Effector memory CD8-positive, alpha-beta T cell (primary cell): ENCODE results near the gene XPO1.
"Not testable (repeated sequence)": the region's sequence is repeated elsewhere in the genome, so short reads cannot be mapped to it uniquely, and the experiment has no call there.

Experiments
- ATAC-seq: fragments of 150-1000 bp; cut with Tn5 transposase; replicated peaks from 2 replicates; pipeline ENCODE4 v1.10.0; 2021; ENCODE audit warnings: mild to moderate bottlenecking, moderate library complexity
- DNase-seq, 3 experiments: peaks; one replicate each; pipeline ENCODE4 v3.0.0; 2021
- H3K27ac Mint-ChIP-seq, 2 donors: one replicate each; pipeline ENCODE4 v1.8.0; 2022; ENCODE audit warnings: mild to moderate bottlenecking in 2 of 2, mixed read lengths in 2 of 2, moderate library complexity in 2 of 2
- H3K27me3 Mint-ChIP-seq, 2 donors: one replicate each; pipeline ENCODE4 v1.8.0; 2022; ENCODE audit warnings: mixed read lengths in 2 of 2
- H3K36me3 Mint-ChIP-seq: one replicate; pipeline ENCODE4 v1.8.0; 2022; ENCODE audit warnings: mild to moderate bottlenecking, moderate library complexity, mixed read lengths; ENCODE audit not compliant: insufficient read depth
- H3K4me1 Mint-ChIP-seq, 2 donors: one replicate each; pipeline ENCODE4 v1.8.0; 2022; ENCODE audit warnings: low read depth in 2 of 2, mixed read lengths in 2 of 2
- H3K4me3 Mint-ChIP-seq, 2 donors: one replicate each; pipeline ENCODE4 v1.8.0; 2022; ENCODE audit warnings: mild to moderate bottlenecking in 2 of 2, mixed read lengths in 2 of 2, moderate library complexity in 2 of 2
- H3K9me3 Mint-ChIP-seq, 2 donors: one replicate each; pipeline ENCODE4 v1.8.0; 2022; ENCODE audit warnings: mixed read lengths in 2 of 2

XPO1 gene

DNA sequence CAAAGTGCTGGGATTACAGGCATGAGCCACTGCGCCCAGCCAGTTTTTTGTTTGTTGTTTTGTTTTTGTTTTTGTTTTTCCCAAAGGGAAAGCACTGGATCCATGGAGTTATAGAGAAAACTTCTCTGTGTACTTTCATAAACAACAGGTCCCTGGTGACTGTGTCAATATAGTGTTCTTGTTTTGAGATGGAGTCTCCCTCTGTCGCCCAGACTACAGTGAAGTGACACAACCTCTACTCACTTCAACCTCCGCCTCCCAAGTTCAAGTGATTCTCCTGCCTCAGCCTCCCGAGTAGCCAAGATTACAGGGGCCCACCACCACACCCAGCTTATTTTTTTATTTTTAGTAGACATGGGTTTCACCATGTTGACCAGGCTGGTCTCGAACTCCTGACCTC lies 83.8 kb downstream of the XPO1 start:
- ATAC-seq: no peak
- Mint-ChIP-seq H3K27ac (peak overlapping the region; percentile 35 to 44), H3K4me3 (peak overlapping the region in 1 of 2 donors; percentile 18), H3K27me3 (no peaks in the 10 kb centered on the region), H3K9me3 (no peaks in the 10 kb centered on the region), H3K36me3 (peaks cover 28% of the 10 kb centered on the region), H3K4me1 (peaks cover 42 to 67% of the 10 kb centered on the region in 2 donors)
- no peak for DNase-seq

GRCh38 chr2:61452392-61452791 lies 85.8 kb downstream of the XPO1 start:
- no peak for DNase-seq
- no peaks in the 10 kb centered on the region for H3K27me3 Mint-ChIP-seq
- peaks cover 22% of the 10 kb centered on the region for H3K36me3 Mint-ChIP-seq
- H3K9me3 Mint-ChIP-seq: no peaks in the 10 kb centered on the region
- no peak for ATAC-seq
- H3K4me1 Mint-ChIP-seq: peaks cover 34 to 63% of the 10 kb centered on the region in 2 donors
- H3K4me3 Mint-ChIP-seq: no peak overlapping the region
- H3K27ac Mint-ChIP-seq: no peak overlapping the region

DNA sequence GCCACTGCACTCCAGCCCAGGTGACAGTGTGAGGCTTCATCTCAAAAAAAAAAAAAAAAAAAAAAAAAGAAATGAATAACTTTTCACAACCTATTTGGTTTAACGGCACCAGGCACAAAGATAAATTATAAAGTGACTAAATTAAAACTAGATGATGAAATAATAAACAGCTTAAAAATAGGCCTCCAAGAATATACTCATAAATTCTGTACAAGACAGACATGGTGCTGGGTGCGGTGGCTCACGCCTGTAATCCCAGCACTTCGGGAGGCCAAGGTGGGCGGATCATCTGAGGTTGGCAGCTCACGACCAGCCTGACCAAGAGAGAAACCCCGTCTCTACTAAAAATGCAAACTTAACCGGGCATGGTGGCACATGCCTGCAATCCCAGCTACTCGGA lies 87.0 kb downstream of the XPO1 start:
- Mint-ChIP-seq H3K36me3 (peaks cover 20% of the 10 kb centered on the region), H3K4me1 (peaks cover 26 to 54% of the 10 kb centered on the region in 2 donors), H3K27ac (no peak overlapping the region), H3K9me3 (no peaks in the 10 kb centered on the region), H3K4me3 (no peak overlapping the region), H3K27me3 (no peaks in the 10 kb centered on the region)
- ATAC-seq (no peak), DNase-seq (no peak)

GRCh38 chr2:61450144-61450543 lies 88.0 kb downstream of the XPO1 start:
- peaks cover 23 to 46% of the 10 kb centered on the region in 2 donors for H3K4me1 Mint-ChIP-seq
- H3K9me3 Mint-ChIP-seq: no peaks in the 10 kb centered on the region
- H3K27me3 Mint-ChIP-seq: no peaks in the 10 kb centered on the region
- peak overlapping the region; percentile 14 to 33 for H3K27ac Mint-ChIP-seq
- H3K36me3 Mint-ChIP-seq: peaks cover 20% of the 10 kb centered on the region
- H3K4me3 Mint-ChIP-seq: peak overlapping the region; percentile 3 to 18
- DNase-seq: no peak
- peak; percentile 97 for ATAC-seq

DNA sequence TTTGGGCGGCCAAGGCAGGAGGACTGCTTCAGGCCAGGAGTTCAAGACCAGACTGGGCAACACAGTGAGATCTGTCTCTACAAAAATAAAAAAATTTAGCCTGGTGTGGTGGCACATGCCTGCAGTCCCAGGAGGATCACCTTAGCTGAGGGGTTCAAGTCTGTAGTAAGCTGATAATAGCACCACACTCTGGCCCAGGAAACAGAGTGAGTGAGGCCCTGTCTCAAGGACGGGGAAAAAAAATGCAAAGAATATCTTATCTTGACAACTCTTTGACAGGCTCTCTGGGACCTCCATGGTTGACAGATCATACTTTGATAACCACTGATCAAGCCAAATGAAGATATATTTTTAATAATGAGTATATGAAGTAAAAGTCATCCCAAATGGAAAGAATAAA lies 89.9 kb downstream of the XPO1 start:
- Mint-ChIP-seq H3K27me3 (no peaks in the 10 kb centered on the region), H3K9me3 (no peaks in the 10 kb centered on the region), H3K4me3 (no peak overlapping the region), H3K27ac (peak overlapping the region in 1 of 2 donors; percentile 35), H3K36me3 (peaks cover 11% of the 10 kb centered on the region), H3K4me1 (peaks cover 29 to 54% of the 10 kb centered on the region in 2 donors)
- ATAC-seq (no peak), DNase-seq (no peak)

DNA sequence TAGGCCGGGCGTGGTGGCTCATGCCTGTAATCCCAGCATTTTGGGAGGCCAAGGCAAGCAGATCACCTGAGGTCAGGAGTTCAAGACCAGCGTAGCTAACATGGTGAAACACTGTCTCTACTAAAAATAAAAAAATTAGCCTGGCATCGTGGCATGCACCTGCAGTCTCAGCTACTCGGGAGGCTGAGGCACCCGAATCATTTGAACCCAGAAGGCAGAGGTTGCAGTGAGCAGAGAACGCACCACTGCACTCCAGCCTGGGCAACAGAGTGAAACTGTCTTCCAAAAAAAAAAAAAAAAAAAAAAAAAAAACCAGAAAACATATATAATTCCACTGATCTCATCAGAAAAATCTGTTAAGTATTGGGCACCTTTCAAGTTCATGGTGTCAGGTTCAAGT lies 91.2 kb downstream of the XPO1 start:
- Mint-ChIP-seq H3K27ac (peak overlapping the region in 1 of 2 donors; percentile 17), H3K4me3 (peak overlapping the region in 1 of 2 donors; percentile 6), H3K36me3 (peaks cover 12% of the 10 kb centered on the region), H3K4me1 (peaks cover 37 to 62% of the 10 kb centered on the region in 2 donors)
- not testable (repeated sequence) for H3K27me3 Mint-ChIP-seq, ATAC-seq, DNase-seq, H3K9me3 Mint-ChIP-seq

DNA sequence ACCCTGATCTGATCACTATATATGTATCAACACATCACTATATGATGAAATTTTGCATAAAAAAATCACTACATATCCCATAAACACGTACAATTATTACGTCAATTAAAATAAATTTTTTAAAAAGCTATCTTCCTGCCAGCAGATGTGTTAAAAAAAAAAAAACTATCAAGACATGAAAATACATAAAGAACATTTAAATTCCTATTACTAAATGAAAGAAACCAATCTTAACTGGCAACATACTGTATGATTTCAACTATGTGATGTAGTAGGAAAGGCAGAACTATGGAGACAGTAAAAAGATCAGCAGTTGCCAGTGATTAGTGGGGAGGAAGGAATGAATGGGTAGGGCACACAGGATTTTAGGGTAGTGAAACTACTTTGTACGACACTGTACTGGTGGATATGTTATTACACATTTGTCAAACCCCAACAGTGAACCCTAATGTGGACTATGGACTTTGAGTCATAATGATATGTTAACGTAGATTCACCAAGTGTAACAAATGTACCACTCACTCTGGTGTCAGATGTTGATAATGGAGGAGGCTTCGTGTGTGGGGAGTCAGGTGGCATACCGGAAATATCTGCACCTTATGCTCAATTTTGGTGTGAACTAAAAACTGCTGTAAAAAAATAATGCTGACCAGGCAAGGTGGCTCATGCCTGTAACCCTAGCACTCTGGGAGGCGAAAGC lies 94.7 kb downstream of the XPO1 start:
- H3K27ac Mint-ChIP-seq: peak overlapping the region; percentile 9 to 42
- no peaks in the 10 kb centered on the region for H3K9me3 Mint-ChIP-seq
- peaks cover 18% of the 10 kb centered on the region for H3K36me3 Mint-ChIP-seq
- DNase-seq (no peak), ATAC-seq (peak; percentile 51)
- peak overlapping the region in 1 of 2 donors; percentile 24 for H3K4me3 Mint-ChIP-seq
- H3K4me1 Mint-ChIP-seq: peaks cover 46 to 58% of the 10 kb centered on the region in 2 donors
- H3K27me3 Mint-ChIP-seq: no peaks in the 10 kb centered on the region

- peak; percentile 75 for ATAC-seq
Observed at GRCh38 chr2:61439241-61440002, 98.7 kb downstream of the XPO1 start.

GRCh38 chr2:61438670-61439069 lies 99.5 kb downstream of the XPO1 start:
- peaks cover 21% of the 10 kb centered on the region for H3K36me3 Mint-ChIP-seq
- no peaks in the 10 kb centered on the region for H3K27me3 Mint-ChIP-seq
- ATAC-seq (no peak), DNase-seq (no peak)
- H3K9me3 Mint-ChIP-seq: peaks cover 0 to 8% of the 10 kb centered on the region in 2 donors
- H3K27ac Mint-ChIP-seq: peak overlapping the region; percentile 83 to 87
- peak overlapping the region; percentile 31 to 63 for H3K4me3 Mint-ChIP-seq
- H3K4me1 Mint-ChIP-seq: peaks cover 72 to 79% of the 10 kb centered on the region in 2 donors

More at GRCh38 chr2:61439241-61440002, 98.7 kb downstream of the XPO1 start:
- H3K9me3 Mint-ChIP-seq: peaks cover 0 to 8% of the 10 kb centered on the region in 2 donors
- no peaks in the 10 kb centered on the region for H3K27me3 Mint-ChIP-seq
- H3K4me1 Mint-ChIP-seq: peaks cover 66 to 78% of the 10 kb centered on the region in 2 donors
- H3K36me3 Mint-ChIP-seq: peaks cover 21% of the 10 kb centered on the region
- peak overlapping the region; percentile 35 to 71 for H3K4me3 Mint-ChIP-seq
- peak overlapping the region; percentile 83 to 87 for H3K27ac Mint-ChIP-seq
- no peak for DNase-seq

- Mint-ChIP-seq H3K4me3 (peak overlapping the region in 1 of 2 donors; percentile 60), H3K27me3 (no peaks in the 10 kb centered on the region), H3K4me1 (peaks cover 67 to 74% of the 10 kb centered on the region in 2 donors), H3K9me3 (peaks cover 0 to 8% of the 10 kb centered on the region in 2 donors), H3K36me3 (peaks cover 27% of the 10 kb centered on the region), H3K27ac (peak overlapping the region in 1 of 2 donors; percentile 83)
- ATAC-seq: no peak
- DNase-seq: no peak
Observed at GRCh38 chr2:61437170-61437569, 101.0 kb downstream of the XPO1 start.

- peak overlapping the region in 1 of 2 donors; percentile 32 for H3K27ac Mint-ChIP-seq
- H3K9me3 Mint-ChIP-seq: peaks cover 0 to 8% of the 10 kb centered on the region in 2 donors
- H3K36me3 Mint-ChIP-seq: peaks cover 27% of the 10 kb centered on the region
- H3K4me1 Mint-ChIP-seq: peaks cover 58 to 66% of the 10 kb centered on the region in 2 donors
- DNase-seq (no peak), ATAC-seq (no peak)
- peak overlapping the region; percentile 1 to 60 for H3K4me3 Mint-ChIP-seq
- H3K27me3 Mint-ChIP-seq: no peaks in the 10 kb centered on the region
Observed at GRCh38 chr2:61436092-61436491, 102.1 kb downstream of the XPO1 start.

DNA sequence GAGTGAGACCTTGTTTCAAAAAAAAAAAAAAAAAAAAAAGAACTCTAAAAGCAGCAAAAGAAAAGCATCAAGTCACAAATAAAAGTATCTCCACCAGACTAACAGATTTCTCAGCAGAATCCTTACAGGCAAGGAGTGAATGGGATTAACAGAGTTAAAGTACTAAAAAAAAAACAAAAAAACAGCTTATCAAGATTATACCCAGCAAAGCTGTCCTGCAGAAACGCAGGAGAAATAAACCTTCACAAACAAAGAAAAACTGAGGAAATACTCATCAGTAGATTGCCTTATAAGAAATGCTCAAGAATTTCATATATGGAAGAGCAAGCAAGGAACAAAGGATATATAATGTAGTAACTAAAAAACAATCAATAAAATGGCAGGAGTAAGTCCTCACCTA lies 102.9 kb downstream of the XPO1 start:
- H3K27me3 Mint-ChIP-seq: no peaks in the 10 kb centered on the region
- DNase-seq (no peak), ATAC-seq (no peak)
- H3K36me3 Mint-ChIP-seq: peaks cover 27% of the 10 kb centered on the region
- H3K27ac Mint-ChIP-seq: peak overlapping the region in 1 of 2 donors; percentile 61
- H3K4me3 Mint-ChIP-seq: peak overlapping the region; percentile 9 to 36
- H3K9me3 Mint-ChIP-seq: peaks cover 0 to 8% of the 10 kb centered on the region in 2 donors
- H3K4me1 Mint-ChIP-seq: peaks cover 58 to 71% of the 10 kb centered on the region in 2 donors

- H3K27ac Mint-ChIP-seq: peak overlapping the region; percentile 53 to 61
- peaks cover 0 to 8% of the 10 kb centered on the region in 2 donors for H3K9me3 Mint-ChIP-seq
- H3K36me3 Mint-ChIP-seq: peaks cover 21% of the 10 kb centered on the region
- DNase-seq (no peak), ATAC-seq (peak; percentile 33)
- peaks cover 49 to 66% of the 10 kb centered on the region in 2 donors for H3K4me1 Mint-ChIP-seq
- peak overlapping the region in 1 of 2 donors; percentile 54 for H3K4me3 Mint-ChIP-seq
- H3K27me3 Mint-ChIP-seq: no peaks in the 10 kb centered on the region
Observed at GRCh38 chr2:61434314-61434713, 103.8 kb downstream of the XPO1 start.
